GM13976 (cell line): Measurements from ENCODE around the gene BRD1.

Experiments
- DNase-seq: peaks from one replicate; pipeline ENCODE4 v3.0.0; 2012; ENCODE audit warnings: low spot score
- in situ Hi-C: fragments of 300-500 bp; cut with MboI; formaldehyde crosslinking; loops from one replicate; pipeline ENCODE4 v1.12.0; 2022; ENCODE audit warnings: low sequenced_read_pairs, mixed read lengths, inconsistent platforms; ENCODE audit not compliant: unreplicated experiment
- TF ChIP-seq, protein P1 (sequence below): IDR thresholded peaks from 2 replicates; pipeline ENCODE4 v1.5.1; 2012; ENCODE audit warnings: borderline replicate concordance, mild to moderate bottlenecking; ENCODE audit not compliant: insufficient read depth; ENCODE audit errors: extremely low read depth, missing control alignments, control extremely low read depth

The BRD1 gene

DNA sequence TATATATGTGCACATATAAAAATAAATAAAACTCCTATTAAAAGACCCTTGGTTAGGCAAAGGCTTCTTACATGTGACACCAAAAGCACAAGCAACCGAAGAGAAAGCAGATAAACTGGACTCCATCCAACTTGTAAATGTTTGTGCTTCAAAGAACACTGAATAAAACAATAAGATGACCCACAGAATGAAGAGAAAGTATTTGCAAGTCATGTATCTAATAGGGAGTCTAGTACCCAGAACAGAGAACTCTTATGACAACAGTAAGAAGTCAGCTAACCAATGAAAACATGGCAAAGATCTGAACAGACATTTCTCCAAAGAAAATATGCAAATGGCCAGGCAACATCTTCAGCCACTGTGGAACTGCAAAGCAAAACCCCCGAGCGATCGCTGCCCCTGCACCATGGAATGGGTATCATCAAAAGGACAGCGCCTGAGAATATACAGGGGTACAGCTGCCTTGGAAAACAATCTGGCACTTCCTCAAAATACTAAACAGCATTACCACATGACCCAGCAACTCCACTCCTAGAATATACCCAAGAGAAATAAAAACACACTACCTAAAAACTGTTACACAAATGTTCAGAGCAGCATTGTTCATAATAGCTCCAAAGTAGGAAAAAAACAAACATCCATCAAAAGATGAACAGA is 17.2 kb downstream of the BRD1 start:
- in situ Hi-C loops = no loop called here
- TF ChIP-seq, protein P1, sequence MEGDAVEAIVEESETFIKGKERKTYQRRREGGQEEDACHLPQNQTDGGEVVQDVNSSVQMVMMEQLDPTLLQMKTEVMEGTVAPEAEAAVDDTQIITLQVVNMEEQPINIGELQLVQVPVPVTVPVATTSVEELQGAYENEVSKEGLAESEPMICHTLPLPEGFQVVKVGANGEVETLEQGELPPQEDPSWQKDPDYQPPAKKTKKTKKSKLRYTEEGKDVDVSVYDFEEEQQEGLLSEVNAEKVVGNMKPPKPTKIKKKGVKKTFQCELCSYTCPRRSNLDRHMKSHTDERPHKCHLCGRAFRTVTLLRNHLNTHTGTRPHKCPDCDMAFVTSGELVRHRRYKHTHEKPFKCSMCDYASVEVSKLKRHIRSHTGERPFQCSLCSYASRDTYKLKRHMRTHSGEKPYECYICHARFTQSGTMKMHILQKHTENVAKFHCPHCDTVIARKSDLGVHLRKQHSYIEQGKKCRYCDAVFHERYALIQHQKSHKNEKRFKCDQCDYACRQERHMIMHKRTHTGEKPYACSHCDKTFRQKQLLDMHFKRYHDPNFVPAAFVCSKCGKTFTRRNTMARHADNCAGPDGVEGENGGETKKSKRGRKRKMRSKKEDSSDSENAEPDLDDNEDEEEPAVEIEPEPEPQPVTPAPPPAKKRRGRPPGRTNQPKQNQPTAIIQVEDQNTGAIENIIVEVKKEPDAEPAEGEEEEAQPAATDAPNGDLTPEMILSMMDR = no peak
- no peak for DNase-seq

DNA sequence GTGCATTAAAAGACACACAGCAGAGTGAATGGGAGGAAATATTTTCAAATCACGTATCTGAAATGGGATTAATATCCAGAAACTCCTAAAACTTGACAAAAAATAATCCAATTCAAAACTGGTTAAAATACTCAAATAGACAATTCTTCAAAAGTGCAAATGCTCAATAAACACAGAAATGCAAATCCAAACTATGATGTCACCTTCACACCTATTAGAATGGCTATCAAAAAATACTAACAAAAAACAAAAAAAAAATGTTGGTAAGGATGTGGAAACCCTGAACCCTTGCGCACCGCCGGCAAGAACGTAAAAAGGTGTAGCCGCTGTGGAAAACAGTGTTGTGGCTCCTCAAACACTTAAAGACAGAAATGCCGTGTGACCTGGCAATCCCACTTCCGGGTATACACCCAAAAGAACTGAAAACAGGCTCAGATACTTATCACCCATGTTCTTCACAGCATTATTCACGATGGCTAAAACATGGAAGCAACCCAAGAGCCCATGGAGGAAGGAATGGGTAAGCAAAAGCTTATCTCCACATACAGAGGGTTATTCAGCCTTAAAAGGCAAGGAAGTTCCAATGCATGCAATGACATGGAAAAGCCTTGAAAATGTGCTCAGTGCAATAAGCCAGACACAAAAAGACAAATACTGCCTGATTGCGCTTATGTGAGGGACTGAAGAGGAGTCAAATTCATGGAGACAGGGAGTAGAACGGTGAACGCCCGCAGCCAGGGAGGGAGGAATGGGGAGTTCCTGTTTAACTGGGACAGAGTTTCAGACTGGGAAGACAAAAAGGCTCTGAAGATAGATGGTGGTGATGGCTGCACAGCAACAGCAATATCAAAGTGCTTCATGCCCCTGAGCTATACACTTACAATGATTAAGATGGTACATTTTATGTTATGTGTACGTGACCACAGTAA is 19.6 kb downstream of the BRD1 start:
- TF ChIP-seq, protein P1 = no peak
- DNase-seq = no peak
- in situ Hi-C loops = no loop called here

GRCh38 chr22:49807129-49807528 is 20.5 kb downstream of the BRD1 start:
- in situ Hi-C loops = no loop called here
- TF ChIP-seq, protein P1 = no peak
- no peak for DNase-seq

- in situ Hi-C loops = no loop called here
Measured at GRCh38 chr22:49803737-49804375, 23.8 kb downstream of the BRD1 start.

GRCh38 chr22:49803134-49803533 is 24.5 kb downstream of the BRD1 start:
- TF ChIP-seq, protein P1 = no peak
- in situ Hi-C loops = no loop called here
- DNase-seq = no peak

More at GRCh38 chr22:49803737-49804375, 23.8 kb downstream of the BRD1 start:
- DNase-seq = no peak
- TF ChIP-seq, protein P1 = no peak

GRCh38 chr22:49801391-49802060 is 26.1 kb downstream of the BRD1 start:
- in situ Hi-C loops = no loop called here
- TF ChIP-seq, protein P1 = no peak
- no peak for DNase-seq
